ENCODE data around the gene SPATA32. TPM values are rescaled to one million over a fixed set of nuclear protein-coding genes. Genes with fewer than 3 reads are reported as not detected.

Gene SPATA32
- total and polyA plus RNA-seq, 2 experiments from 2014 or later: not detected

DNA sequence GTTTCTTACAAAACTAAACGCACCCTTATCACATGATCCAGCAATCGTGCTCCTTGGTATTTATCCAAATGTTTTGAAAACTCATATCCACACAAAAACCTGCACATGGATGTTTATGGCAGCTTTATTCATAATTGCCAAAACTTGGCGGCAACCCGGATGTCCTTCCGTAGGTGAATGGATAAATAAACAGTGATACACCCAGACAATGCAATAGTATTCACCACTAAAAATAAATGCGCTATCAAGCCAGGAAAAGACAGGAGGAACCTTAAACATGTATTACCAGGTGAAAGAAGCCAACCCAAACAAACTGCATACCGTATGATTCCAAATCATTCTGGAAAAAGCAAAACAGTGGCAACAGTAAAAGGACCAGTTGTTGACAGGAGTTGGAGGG lies 10.0 kb downstream of the SPATA32 start:
- ATAC-seq: no peak

More for the DNA sequence above, 10.0 kb downstream of the SPATA32 start:
- Histone ChIP-seq H3K4me3 (no peak overlapping the region), H3F3A (replicated peaks; ENCODE audit: low read depth) (peaks cover 10% of the 10 kb centered on the region; the same call in 1 of the 2 replicates), H3K27ac (ENCODE audit: low read depth) (no peak overlapping the region), H3K79me2 (replicated peaks; ENCODE audit: insufficient read depth) (peaks cover 3% of the 10 kb centered on the region; the same call in 1 of the 2 replicates), H4K20me1 (replicated peaks; ENCODE audit: insufficient read depth) (no peaks in the 10 kb centered on the region), H3K4me1 (ENCODE audit: insufficient read depth) (peaks cover 16% of the 10 kb centered on the region), H2AFZ (no peak overlapping the region), H3K9me2 (ENCODE audit: insufficient read depth) (no peaks in the 10 kb centered on the region), H3K27me3 (ENCODE audit: insufficient read depth) (no peaks in the 10 kb centered on the region), H3K36me3 (ENCODE audit: insufficient read depth) (no peaks in the 10 kb centered on the region), H3K4me2 (no peak overlapping the region)
- no peak for DNase-seq (ENCODE audit: low spot score)
- Mint-ChIP-seq H3K4me3 (no peak overlapping the region), H3K4me1 (peaks cover 24% of the 10 kb centered on the region), H3K27ac (no peak overlapping the region), H3K27me3 (ENCODE audit: insufficient read depth, low read depth, poor library complexity) (peaks cover 20% of the 10 kb centered on the region), H3K36me3 (ENCODE audit: low read depth) (peaks cover 15% of the 10 kb centered on the region), H3K9me3 (no peaks in the 10 kb centered on the region; the same call in 2 of the 3 replicates)
- TF ChIP-seq EZH2phosphoT487 (IDR thresholded peaks at IDR 0.05; ENCODE audit: unreplicated experiment) (no peak), STAT1 (IDR thresholded peaks at IDR 0.05; ENCODE audit: unreplicated experiment) (no peak), CREB1 (CRISPR knock-in tag; IDR thresholded peaks at IDR 0.05; ENCODE audit: low read depth) (no peak), EZH2 (IDR thresholded peaks at IDR 0.05; ENCODE audit: low read depth, unreplicated experiment) (no peak), NANOG (IDR thresholded peaks at IDR 0.05; ENCODE audit: borderline replicate concordance) (no peak), ZNF114 (CRISPR knock-in tag; IDR thresholded peaks at IDR 0.05) (no peak), POLR2AphosphoS5 (IDR thresholded peaks at IDR 0.05; ENCODE audit: low read depth) (no peak), JUNB (IDR thresholded peaks at IDR 0.05; ENCODE audit: unreplicated experiment) (no peak), ZNF331 (CRISPR knock-in tag; IDR thresholded peaks at IDR 0.05; ENCODE audit: low read depth) (no peak)
- TF ChIP-seq, protein P1, sequence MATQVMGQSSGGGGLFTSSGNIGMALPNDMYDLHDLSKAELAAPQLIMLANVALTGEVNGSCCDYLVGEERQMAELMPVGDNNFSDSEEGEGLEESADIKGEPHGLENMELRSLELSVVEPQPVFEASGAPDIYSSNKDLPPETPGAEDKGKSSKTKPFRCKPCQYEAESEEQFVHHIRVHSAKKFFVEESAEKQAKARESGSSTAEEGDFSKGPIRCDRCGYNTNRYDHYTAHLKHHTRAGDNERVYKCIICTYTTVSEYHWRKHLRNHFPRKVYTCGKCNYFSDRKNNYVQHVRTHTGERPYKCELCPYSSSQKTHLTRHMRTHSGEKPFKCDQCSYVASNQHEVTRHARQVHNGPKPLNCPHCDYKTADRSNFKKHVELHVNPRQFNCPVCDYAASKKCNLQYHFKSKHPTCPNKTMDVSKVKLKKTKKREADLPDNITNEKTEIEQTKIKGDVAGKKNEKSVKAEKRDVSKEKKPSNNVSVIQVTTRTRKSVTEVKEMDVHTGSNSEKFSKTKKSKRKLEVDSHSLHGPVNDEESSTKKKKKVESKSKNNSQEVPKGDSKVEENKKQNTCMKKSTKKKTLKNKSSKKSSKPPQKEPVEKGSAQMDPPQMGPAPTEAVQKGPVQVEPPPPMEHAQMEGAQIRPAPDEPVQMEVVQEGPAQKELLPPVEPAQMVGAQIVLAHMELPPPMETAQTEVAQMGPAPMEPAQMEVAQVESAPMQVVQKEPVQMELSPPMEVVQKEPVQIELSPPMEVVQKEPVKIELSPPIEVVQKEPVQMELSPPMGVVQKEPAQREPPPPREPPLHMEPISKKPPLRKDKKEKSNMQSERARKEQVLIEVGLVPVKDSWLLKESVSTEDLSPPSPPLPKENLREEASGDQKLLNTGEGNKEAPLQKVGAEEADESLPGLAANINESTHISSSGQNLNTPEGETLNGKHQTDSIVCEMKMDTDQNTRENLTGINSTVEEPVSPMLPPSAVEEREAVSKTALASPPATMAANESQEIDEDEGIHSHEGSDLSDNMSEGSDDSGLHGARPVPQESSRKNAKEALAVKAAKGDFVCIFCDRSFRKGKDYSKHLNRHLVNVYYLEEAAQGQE (IDR thresholded peaks at IDR 0.05; ENCODE audit: unreplicated experiment): no peak
- TF ChIP-seq, protein P2, sequence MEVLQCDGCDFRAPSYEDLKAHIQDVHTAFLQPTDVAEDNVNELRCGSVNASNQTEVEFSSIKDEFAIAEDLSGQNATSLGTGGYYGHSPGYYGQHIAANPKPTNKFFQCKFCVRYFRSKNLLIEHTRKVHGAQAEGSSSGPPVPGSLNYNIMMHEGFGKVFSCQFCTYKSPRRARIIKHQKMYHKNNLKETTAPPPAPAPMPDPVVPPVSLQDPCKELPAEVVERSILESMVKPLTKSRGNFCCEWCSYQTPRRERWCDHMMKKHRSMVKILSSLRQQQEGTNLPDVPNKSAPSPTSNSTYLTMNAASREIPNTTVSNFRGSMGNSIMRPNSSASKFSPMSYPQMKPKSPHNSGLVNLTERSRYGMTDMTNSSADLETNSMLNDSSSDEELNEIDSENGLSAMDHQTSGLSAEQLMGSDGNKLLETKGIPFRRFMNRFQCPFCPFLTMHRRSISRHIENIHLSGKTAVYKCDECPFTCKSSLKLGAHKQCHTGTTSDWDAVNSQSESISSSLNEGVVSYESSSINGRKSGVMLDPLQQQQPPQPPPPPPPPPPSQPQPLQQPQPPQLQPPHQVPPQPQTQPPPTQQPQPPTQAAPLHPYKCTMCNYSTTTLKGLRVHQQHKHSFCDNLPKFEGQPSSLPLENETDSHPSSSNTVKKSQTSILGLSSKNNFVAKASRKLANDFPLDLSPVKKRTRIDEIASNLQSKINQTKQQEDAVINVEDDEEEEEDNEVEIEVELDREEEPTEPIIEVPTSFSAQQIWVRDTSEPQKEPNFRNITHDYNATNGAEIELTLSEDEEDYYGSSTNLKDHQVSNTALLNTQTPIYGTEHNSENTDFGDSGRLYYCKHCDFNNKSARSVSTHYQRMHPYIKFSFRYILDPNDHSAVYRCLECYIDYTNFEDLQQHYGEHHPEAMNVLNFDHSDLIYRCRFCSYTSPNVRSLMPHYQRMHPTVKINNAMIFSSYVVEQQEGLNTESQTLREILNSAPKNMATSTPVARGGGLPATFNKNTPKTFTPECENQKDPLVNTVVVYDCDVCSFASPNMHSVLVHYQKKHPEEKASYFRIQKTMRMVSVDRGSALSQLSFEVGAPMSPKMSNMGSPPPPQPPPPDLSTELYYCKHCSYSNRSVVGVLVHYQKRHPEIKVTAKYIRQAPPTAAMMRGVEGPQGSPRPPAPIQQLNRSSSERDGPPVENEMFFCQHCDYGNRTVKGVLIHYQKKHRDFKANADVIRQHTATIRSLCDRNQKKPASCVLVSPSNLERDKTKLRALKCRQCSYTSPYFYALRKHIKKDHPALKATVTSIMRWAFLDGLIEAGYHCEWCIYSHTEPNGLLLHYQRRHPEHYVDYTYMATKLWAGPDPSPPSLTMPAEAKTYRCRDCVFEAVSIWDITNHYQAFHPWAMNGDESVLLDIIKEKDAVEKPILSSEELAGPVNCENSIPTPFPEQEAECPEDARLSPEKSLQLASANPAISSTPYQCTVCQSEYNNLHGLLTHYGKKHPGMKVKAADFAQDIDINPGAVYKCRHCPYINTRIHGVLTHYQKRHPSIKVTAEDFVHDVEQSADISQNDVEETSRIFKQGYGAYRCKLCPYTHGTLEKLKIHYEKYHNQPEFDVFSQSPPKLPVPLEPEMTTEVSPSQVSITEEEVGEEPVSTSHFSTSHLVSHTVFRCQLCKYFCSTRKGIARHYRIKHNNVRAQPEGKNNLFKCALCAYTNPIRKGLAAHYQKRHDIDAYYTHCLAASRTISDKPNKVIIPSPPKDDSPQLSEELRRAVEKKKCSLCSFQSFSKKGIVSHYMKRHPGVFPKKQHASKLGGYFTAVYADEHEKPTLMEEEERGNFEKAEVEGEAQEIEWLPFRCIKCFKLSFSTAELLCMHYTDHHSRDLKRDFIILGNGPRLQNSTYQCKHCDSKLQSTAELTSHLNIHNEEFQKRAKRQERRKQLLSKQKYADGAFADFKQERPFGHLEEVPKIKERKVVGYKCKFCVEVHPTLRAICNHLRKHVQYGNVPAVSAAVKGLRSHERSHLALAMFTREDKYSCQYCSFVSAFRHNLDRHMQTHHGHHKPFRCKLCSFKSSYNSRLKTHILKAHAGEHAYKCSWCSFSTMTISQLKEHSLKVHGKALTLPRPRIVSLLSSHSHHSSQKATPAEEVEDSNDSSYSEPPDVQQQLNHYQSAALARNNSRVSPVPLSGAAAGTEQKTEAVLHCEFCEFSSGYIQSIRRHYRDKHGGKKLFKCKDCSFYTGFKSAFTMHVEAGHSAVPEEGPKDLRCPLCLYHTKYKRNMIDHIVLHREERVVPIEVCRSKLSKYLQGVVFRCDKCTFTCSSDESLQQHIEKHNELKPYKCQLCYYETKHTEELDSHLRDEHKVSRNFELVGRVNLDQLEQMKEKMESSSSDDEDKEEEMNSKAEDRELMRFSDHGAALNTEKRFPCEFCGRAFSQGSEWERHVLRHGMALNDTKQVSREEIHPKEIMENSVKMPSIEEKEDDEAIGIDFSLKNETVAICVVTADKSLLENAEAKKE (CRISPR knock-in tag; IDR thresholded peaks at IDR 0.05): no peak
- TF ChIP-seq, protein P3, sequence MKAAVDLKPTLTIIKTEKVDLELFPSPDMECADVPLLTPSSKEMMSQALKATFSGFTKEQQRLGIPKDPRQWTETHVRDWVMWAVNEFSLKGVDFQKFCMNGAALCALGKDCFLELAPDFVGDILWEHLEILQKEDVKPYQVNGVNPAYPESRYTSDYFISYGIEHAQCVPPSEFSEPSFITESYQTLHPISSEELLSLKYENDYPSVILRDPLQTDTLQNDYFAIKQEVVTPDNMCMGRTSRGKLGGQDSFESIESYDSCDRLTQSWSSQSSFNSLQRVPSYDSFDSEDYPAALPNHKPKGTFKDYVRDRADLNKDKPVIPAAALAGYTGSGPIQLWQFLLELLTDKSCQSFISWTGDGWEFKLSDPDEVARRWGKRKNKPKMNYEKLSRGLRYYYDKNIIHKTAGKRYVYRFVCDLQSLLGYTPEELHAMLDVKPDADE (IDR thresholded peaks at IDR 0.05): no peak
- TF ChIP-seq, protein P4, sequence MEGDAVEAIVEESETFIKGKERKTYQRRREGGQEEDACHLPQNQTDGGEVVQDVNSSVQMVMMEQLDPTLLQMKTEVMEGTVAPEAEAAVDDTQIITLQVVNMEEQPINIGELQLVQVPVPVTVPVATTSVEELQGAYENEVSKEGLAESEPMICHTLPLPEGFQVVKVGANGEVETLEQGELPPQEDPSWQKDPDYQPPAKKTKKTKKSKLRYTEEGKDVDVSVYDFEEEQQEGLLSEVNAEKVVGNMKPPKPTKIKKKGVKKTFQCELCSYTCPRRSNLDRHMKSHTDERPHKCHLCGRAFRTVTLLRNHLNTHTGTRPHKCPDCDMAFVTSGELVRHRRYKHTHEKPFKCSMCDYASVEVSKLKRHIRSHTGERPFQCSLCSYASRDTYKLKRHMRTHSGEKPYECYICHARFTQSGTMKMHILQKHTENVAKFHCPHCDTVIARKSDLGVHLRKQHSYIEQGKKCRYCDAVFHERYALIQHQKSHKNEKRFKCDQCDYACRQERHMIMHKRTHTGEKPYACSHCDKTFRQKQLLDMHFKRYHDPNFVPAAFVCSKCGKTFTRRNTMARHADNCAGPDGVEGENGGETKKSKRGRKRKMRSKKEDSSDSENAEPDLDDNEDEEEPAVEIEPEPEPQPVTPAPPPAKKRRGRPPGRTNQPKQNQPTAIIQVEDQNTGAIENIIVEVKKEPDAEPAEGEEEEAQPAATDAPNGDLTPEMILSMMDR (conservative IDR thresholded peaks at IDR 0.05; ENCODE audit: low read depth in 2 of 2): no peak
